ENCODE measurements around the gene INPP5B. TPM values are rescaled to one million over a fixed set of nuclear protein-coding genes. Genes with fewer than 3 reads are reported as not detected.
A peak's percentile ranks its signal among the peaks of the same experiment; 100 is the strongest.

INPP5B gene
- total and polyA plus RNA-seq, 9 of the 15 experiments (the other 6 are each of a cell fraction or from before 2014, with no cell fraction given) = 14.1 to 28.7 (median 20.9) TPM

- peak; percentile 59 for TF ChIP-seq ZNF143 (CRISPR knock-in tag; IDR thresholded peaks at IDR 0.05)
- 0 out of 2 replicates have a peak, but pooled peaks have one; percentile 38 for TF ChIP-seq NR2C1 (IDR thresholded peaks at IDR 0.05)
- 0 out of 2 replicates have a peak, but pooled peaks have one; percentile 12 for TF ChIP-seq NR2C1 (tag; IDR thresholded peaks at IDR 0.05)
- no peak for TF ChIP-seq SFPQ (IDR thresholded peaks at IDR 0.05; ENCODE audit: low read depth, low read length)
- no peak for TF ChIP-seq HDAC6 (IDR thresholded peaks at IDR 0.05; ENCODE audit: low read depth, low read length)
- TF ChIP-seq HOXB6 (CRISPR knock-in tag; IDR thresholded peaks at IDR 0.05; ENCODE audit: borderline replicate concordance) = peak; percentile 85; the same call in 1 of the 2 replicates
- no peak for TF ChIP-seq ZNF12 (CRISPR knock-in tag; IDR thresholded peaks at IDR 0.05)
- no peak for TF ChIP-seq SREBF1 (IDR thresholded peaks at IDR 0.05; ENCODE audit: borderline replicate concordance, low read depth, low read length)
- TF ChIP-seq SMC3 (conservative IDR thresholded peaks at IDR 0.05; ENCODE audit: insufficient read depth, low read depth, low read length) = peak; percentile 52
- peak; percentile 90 for TF ChIP-seq RBM22 (IDR thresholded peaks at IDR 0.05; ENCODE audit: low read depth, low read length, poor library complexity, severe bottlenecking)
- TF ChIP-seq ZNF217 (CRISPR knock-in tag; IDR thresholded peaks at IDR 0.05) = no peak
- peak; percentile 42; the same call in 1 of the 2 replicates for TF ChIP-seq DPF2 (IDR thresholded peaks at IDR 0.05)
- TF ChIP-seq, protein P1, sequence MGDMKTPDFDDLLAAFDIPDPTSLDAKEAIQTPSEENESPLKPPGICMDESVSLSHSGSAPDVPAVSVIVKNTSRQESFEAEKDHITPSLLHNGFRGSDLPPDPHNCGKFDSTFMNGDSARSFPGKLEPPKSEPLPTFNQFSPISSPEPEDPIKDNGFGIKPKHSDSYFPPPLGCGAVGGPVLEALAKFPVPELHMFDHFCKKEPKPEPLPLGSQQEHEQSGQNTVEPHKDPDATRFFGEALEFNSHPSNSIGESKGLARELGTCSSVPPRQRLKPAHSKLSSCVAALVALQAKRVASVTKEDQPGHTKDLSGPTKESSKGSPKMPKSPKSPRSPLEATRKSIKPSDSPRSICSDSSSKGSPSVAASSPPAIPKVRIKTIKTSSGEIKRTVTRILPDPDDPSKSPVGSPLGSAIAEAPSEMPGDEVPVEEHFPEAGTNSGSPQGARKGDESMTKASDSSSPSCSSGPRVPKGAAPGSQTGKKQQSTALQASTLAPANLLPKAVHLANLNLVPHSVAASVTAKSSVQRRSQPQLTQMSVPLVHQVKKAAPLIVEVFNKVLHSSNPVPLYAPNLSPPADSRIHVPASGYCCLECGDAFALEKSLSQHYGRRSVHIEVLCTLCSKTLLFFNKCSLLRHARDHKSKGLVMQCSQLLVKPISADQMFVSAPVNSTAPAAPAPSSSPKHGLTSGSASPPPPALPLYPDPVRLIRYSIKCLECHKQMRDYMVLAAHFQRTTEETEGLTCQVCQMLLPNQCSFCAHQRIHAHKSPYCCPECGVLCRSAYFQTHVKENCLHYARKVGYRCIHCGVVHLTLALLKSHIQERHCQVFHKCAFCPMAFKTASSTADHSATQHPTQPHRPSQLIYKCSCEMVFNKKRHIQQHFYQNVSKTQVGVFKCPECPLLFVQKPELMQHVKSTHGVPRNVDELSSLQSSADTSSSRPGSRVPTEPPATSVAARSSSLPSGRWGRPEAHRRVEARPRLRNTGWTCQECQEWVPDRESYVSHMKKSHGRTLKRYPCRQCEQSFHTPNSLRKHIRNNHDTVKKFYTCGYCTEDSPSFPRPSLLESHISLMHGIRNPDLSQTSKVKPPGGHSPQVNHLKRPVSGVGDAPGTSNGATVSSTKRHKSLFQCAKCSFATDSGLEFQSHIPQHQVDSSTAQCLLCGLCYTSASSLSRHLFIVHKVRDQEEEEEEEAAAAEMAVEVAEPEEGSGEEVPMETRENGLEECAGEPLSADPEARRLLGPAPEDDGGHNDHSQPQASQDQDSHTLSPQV (IDR thresholded peaks at IDR 0.05) = no peak
- TF ChIP-seq RFX1 (IDR thresholded peaks at IDR 0.05) = no peak
- peak; percentile 57; the same call in 1 of the 2 replicates for TF ChIP-seq THAP12 (CRISPR knock-in tag; IDR thresholded peaks at IDR 0.05)
- TF ChIP-seq, protein P2, sequence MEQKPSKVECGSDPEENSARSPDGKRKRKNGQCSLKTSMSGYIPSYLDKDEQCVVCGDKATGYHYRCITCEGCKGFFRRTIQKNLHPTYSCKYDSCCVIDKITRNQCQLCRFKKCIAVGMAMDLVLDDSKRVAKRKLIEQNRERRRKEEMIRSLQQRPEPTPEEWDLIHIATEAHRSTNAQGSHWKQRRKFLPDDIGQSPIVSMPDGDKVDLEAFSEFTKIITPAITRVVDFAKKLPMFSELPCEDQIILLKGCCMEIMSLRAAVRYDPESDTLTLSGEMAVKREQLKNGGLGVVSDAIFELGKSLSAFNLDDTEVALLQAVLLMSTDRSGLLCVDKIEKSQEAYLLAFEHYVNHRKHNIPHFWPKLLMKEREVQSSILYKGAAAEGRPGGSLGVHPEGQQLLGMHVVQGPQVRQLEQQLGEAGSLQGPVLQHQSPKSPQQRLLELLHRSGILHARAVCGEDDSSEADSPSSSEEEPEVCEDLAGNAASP (IDR thresholded peaks at IDR 0.05) = no peak
- no peak for TF ChIP-seq CBX2 (IDR thresholded peaks at IDR 0.05; ENCODE audit: insufficient read depth, low read length, poor library complexity, severe bottlenecking)
These were observed 87.1 kb downstream of the INPP5B start, which contains the start of gene MTF1 (continued) for GRCh38 chr1:37859507-37860345.

Data from K562 (cell line).